Measurements from ENCODE around the gene MRTFB. TPM values are rescaled to one million over a fixed set of nuclear protein-coding genes. Genes with fewer than 3 reads are reported as not detected.

Gene MRTFB
- total and polyA plus RNA-seq, 2 of the 13 experiments (the other 11 are each of a cell fraction or from before 2014, with no cell fraction given), result 11.4 to 14.0 TPM

- TF ChIP-seq SAP130 (CRISPR knock-in tag; IDR thresholded peaks at IDR 0.05; ENCODE audit: low read depth), result no peak
- no peak for TF ChIP-seq AGO2 (optimal IDR thresholded peaks at IDR 0.05; ENCODE audit: low read depth, low read length)
- TF ChIP-seq FOXO1 (CRISPR knock-in tag; IDR thresholded peaks at IDR 0.05), result no peak
- no peak for TF ChIP-seq CBX1 (IDR thresholded peaks at IDR 0.05; ENCODE audit: low read depth)
- no peak for TF ChIP-seq BRD4 (CRISPR knock-in tag; IDR thresholded peaks at IDR 0.05)
- TF ChIP-seq CBX2 (IDR thresholded peaks at IDR 0.05; ENCODE audit: low read depth, low read length), result no peak
- TF ChIP-seq CBX2 (CRISPR knock-in tag; IDR thresholded peaks at IDR 0.05; ENCODE audit: low read depth), result no peak
- TF ChIP-seq JARID2 (CRISPR knock-in tag; IDR thresholded peaks at IDR 0.05; ENCODE audit: insufficient replicate concordance), result no peak
- no peak for TF ChIP-seq GRHL1 (CRISPR knock-in tag; conservative IDR thresholded peaks at IDR 0.05)
Observed at GRCh38 chr16:14193316-14193871, 122.3 kb downstream of the MRTFB start (continued).

- Histone ChIP-seq H3K27ac (ENCODE audit: extremely low read length, insufficient read depth, low read length) (no peak overlapping the region), H3K4me2 (ENCODE audit: low read depth, low read length) (no peak overlapping the region), H3K4me1 (ENCODE audit: insufficient read depth, low read length) (peaks cover 11% of the 10 kb centered on the region), H3K36me3 (replicated peaks in 1 of 2; ENCODE audit: control insufficient read depth in 1 of 2, insufficient read depth in 2 of 2, low read length in 2 of 2) (no peaks in the 10 kb centered on the region; a peak in 1 of 5 replicates), H3K9me3 (ENCODE audit: low read length) (no peaks in the 10 kb centered on the region), H3K27me3 (ENCODE audit: control insufficient read depth in 1 of 2, insufficient read depth in 2 of 2, low read length in 2 of 2) (no peaks in the 10 kb centered on the region), H3K79me2 (ENCODE audit: insufficient read depth, low read length) (no peaks in the 10 kb centered on the region), H2AFZ (ENCODE audit: low read length) (no peak overlapping the region), H4K20me1 (ENCODE audit: insufficient read depth, low read length) (no peaks in the 10 kb centered on the region), H3K9ac (ENCODE audit: insufficient read depth, low read depth, low read length) (no peak overlapping the region), H3K4me3 (replicated peaks in 1 of 3; ENCODE audit: insufficient read depth in 1 of 3, low read depth in 2 of 3, low read length in 3 of 3) (no peak overlapping the region)
- FAIRE-seq (no peak), DNase-seq (ENCODE audit: low spot score) (no peak), ATAC-seq (no peak)
- intact Hi-C loops (cut with micrococcal nuclease; ENCODE audit: unreplicated experiment) (no loop called here), in situ Hi-C loops (cut with HindIII; ENCODE audit: extremely low pct_ligation_motif_present, low pct_unique_long_range_greater_than_20kb) (loop anchor here (10.0 kb wide), 1 partner anchor 260 kb away; no protein-coding TSS in a partner anchor)
- ChIA-PET POLR2A (no interaction called here), CTCF (ENCODE audit: low intra/inter-chr PET ratio, low total read pairs) (no interaction called here)
- WGBS (ENCODE audit: low lambda C conversion rate), result 98% methylated on average over 5 of the region's 5 CpGs
- BruUV-seq (replicated peaks), result no TSS peak
- TF ChIP-seq ZMYM2 (CRISPR knock-in tag; IDR thresholded peaks at IDR 0.05) (no peak), ZNF776 (CRISPR knock-in tag; IDR thresholded peaks at IDR 0.05) (no peak), ZNF609 (CRISPR knock-in tag; IDR thresholded peaks at IDR 0.05; ENCODE audit: borderline replicate concordance) (no peak), ZNF17 (CRISPR knock-in tag; IDR thresholded peaks at IDR 0.05) (no peak), ZMAT3 (CRISPR knock-in tag; conservative IDR thresholded peaks at IDR 0.05) (no peak), TERF1 (CRISPR knock-in tag; IDR thresholded peaks at IDR 0.05) (no peak), ELF1 (CRISPR knock-in tag; IDR thresholded peaks at IDR 0.05) (no peak)
Observed at GRCh38 chr16:14194721-14195120, 123.6 kb downstream of the MRTFB start.

Measured in HepG2 (cell line).